OCI-LY1 (cell line): Measurements from ENCODE around the gene ELP2.

ENCODE experiments used
- H2AFZ ChIP-seq: fragments of 200-600 bp; sonication (generic), shearing (Covaris generic); 2 replicates; pipeline ENCODE4 v1.6.0; 2014; ENCODE audit warnings: antibody characterized with exemption, mild to moderate bottlenecking, low read length
- H3F3A ChIP-seq: fragments of 200-600 bp; sonication (generic), shearing (Covaris generic); 2 replicates; pipeline ENCODE4 v1.6.0; 2014; ENCODE audit warnings: mild to moderate bottlenecking, antibody characterized with exemption, low read length, moderate library complexity; ENCODE audit not compliant: insufficient read depth
- H3K27ac ChIP-seq: fragments of 200-600 bp; sonication (generic); 2 replicates; pipeline ENCODE4 v1.5.1; 2014; ENCODE audit warnings: low read length, mixed run types, mild to moderate bottlenecking, low read depth; ENCODE audit not compliant: poor library complexity, severe bottlenecking
- H3K27me3 ChIP-seq: fragments of 200-600 bp; sonication (generic); 2 replicates; pipeline ENCODE4 v1.6.0; 2014; ENCODE audit warnings: antibody characterized with exemption, mild to moderate bottlenecking, low read length, moderate library complexity; ENCODE audit not compliant: insufficient read depth
- H3K36me3 ChIP-seq: fragments of 200-600 bp; sonication (generic); 2 replicates; pipeline ENCODE4 v1.6.1; 2014; ENCODE audit warnings: mild to moderate bottlenecking, antibody characterized with exemption, low read length, moderate library complexity, mixed read lengths; ENCODE audit not compliant: insufficient read depth
- H3K4me1 ChIP-seq: fragments of 200-600 bp; sonication (generic); 2 replicates; pipeline ENCODE4 v1.5.1; 2014; ENCODE audit warnings: mild to moderate bottlenecking, low read length, moderate library complexity; ENCODE audit not compliant: insufficient read depth, severe bottlenecking
- H3K4me2 ChIP-seq: fragments of 200-600 bp; sonication (generic), shearing (Covaris generic); 2 replicates; pipeline ENCODE4 v1.6.1; 2014; ENCODE audit warnings: low read length
- H3K4me3 ChIP-seq: fragments of 200-600 bp; sonication (generic); 2 replicates; pipeline ENCODE4 v1.5.1; 2014; ENCODE audit warnings: low read length, low read depth, mild to moderate bottlenecking, mixed read lengths; ENCODE audit not compliant: poor library complexity, severe bottlenecking
- H3K79me2 ChIP-seq: fragments of 200-600 bp; shearing (Covaris generic); 2 replicates; pipeline ENCODE4 v1.6.1; 2016; ENCODE audit warnings: mixed run types, low read length, mixed read lengths; ENCODE audit not compliant: insufficient read depth
- H3K9ac ChIP-seq: fragments of 200-600 bp; sonication (generic), shearing (Covaris generic); 2 replicates; pipeline ENCODE4 v1.6.1; 2014; ENCODE audit warnings: mild to moderate bottlenecking, low read length, mixed read lengths
- H3K9me2 ChIP-seq: fragments of 200-600 bp; sonication (generic), shearing (Covaris generic); 2 replicates; pipeline ENCODE4 v1.6.1; 2014; ENCODE audit warnings: low read depth, mild to moderate bottlenecking, low read length, mixed read lengths
- H3K9me3 ChIP-seq: fragments of 200-600 bp; shearing (Covaris generic); 2 replicates; pipeline ENCODE4 v1.6.1; 2014; ENCODE audit warnings: low read length, mixed read lengths
- H4K20me1 ChIP-seq: fragments of 200-600 bp; sonication (generic), shearing (Covaris generic); 2 replicates; pipeline ENCODE4 v1.6.0; 2016; ENCODE audit warnings: mild to moderate bottlenecking, low read length; ENCODE audit not compliant: insufficient read depth
- CTCF ChIP-seq: fragments of 200-600 bp; sonication (generic), shearing (Covaris generic); IDR thresholded peaks from 2 replicates; pipeline ENCODE4 v1.5.1; 2017; ENCODE audit warnings: mild to moderate bottlenecking, antibody characterized with exemption, low read length, moderate library complexity, mixed read lengths
- EZH2 ChIP-seq: fragments of 200-600 bp; sonication (generic), shearing (Covaris generic); IDR thresholded peaks from 2 replicates; pipeline ENCODE4 v1.8.0; 2017; ENCODE audit warnings: borderline replicate concordance, mixed run types, mild to moderate bottlenecking, antibody characterized with exemption, low read length, moderate library complexity, mixed read lengths

ELP2 gene

GRCh38 chr18:36214811-36215210, 85.1 kb downstream of the ELP2 start:
- TF ChIP-seq EZH2 (no peak), CTCF (no peak)
- H3K79me2 ChIP-seq, result no peaks in the 10 kb centered on the region
- H3K4me2 ChIP-seq, result no peak overlapping the region
- H3K27ac ChIP-seq, result no peak overlapping the region
- H3K9me3 ChIP-seq, result no peaks in the 10 kb centered on the region
- no peaks in the 10 kb centered on the region for H3K36me3 ChIP-seq
- no peaks in the 10 kb centered on the region for H3F3A ChIP-seq
- no peaks in the 10 kb centered on the region for H3K9me2 ChIP-seq
- H3K27me3 ChIP-seq, result no peaks in the 10 kb centered on the region
- H4K20me1 ChIP-seq, result no peaks in the 10 kb centered on the region
- no peak overlapping the region for H3K9ac ChIP-seq
- H2AFZ ChIP-seq, result no peak overlapping the region
- H3K4me1 ChIP-seq, result no peaks in the 10 kb centered on the region
- H3K4me3 ChIP-seq, result no peak overlapping the region

GRCh38 chr18:36215577-36215976, 85.9 kb downstream of the ELP2 start:
- no peak overlapping the region for H3K9ac ChIP-seq
- no peak overlapping the region for H3K27ac ChIP-seq
- H3K27me3 ChIP-seq, result no peaks in the 10 kb centered on the region
- H3K4me2 ChIP-seq, result no peak overlapping the region
- no peak overlapping the region for H3K4me3 ChIP-seq
- H3K4me1 ChIP-seq, result no peaks in the 10 kb centered on the region
- TF ChIP-seq CTCF, result no peak
- TF ChIP-seq EZH2, result no peak
- H2AFZ ChIP-seq, result no peak overlapping the region
- no peaks in the 10 kb centered on the region for H3F3A ChIP-seq
- no peaks in the 10 kb centered on the region for H3K79me2 ChIP-seq
- no peaks in the 10 kb centered on the region for H3K9me3 ChIP-seq
- no peaks in the 10 kb centered on the region for H3K36me3 ChIP-seq
- H4K20me1 ChIP-seq, result no peaks in the 10 kb centered on the region
- H3K9me2 ChIP-seq, result no peaks in the 10 kb centered on the region

GRCh38 chr18:36217348-36217747, 87.6 kb downstream of the ELP2 start:
- Histone ChIP-seq H3K27ac (no peak overlapping the region), H3K79me2 (no peaks in the 10 kb centered on the region), H3K9me3 (no peaks in the 10 kb centered on the region), H4K20me1 (no peaks in the 10 kb centered on the region), H3K4me3 (no peak overlapping the region), H2AFZ (no peak overlapping the region), H3K9ac (no peak overlapping the region), H3F3A (no peaks in the 10 kb centered on the region), H3K4me1 (no peaks in the 10 kb centered on the region), H3K36me3 (no peaks in the 10 kb centered on the region), H3K4me2 (no peak overlapping the region), H3K9me2 (no peaks in the 10 kb centered on the region), H3K27me3 (no peaks in the 10 kb centered on the region)
- TF ChIP-seq CTCF (no peak), EZH2 (no peak)
